GM12878 (cell line): ENCODE measurements around the gene PRMT5. TPM values are rescaled to one million over a fixed set of nuclear protein-coding genes. Genes with fewer than 3 reads are reported as not detected.

Experiments
- ATAC-seq: fragments of 200-7000 bp; cut with Tn5 transposase; 3 replicates; pipeline ENCODE4 v1.9.1; 2020; ENCODE audit warnings: mild to moderate bottlenecking, moderate library complexity
- BruUV-seq: library from RNA; stranded (reverse); fragments of 400-500 nt; replicated peaks from 2 replicates; lab custom pipeline; 2021; lab: Mats Ljungman, UMichigan
- CTCF ChIA-PET: fragments of 300-600 bp; sonication (Branson Sonifier 250); formaldehyde crosslinking; extraction: SDS; loops from one replicate; lab custom pipeline; 2021; ENCODE audit warnings: inconsistent platforms; lab: Yijun Ruan, JAX
- POLR2A ChIA-PET: fragments of 350-600 bp; formaldehyde crosslinking; extraction: SDS; loops from one replicate; lab custom pipeline; 2021; ENCODE audit warnings: inconsistent platforms; lab: Charles Lee
- RAD21 ChIA-PET: fragments of 300-600 bp; sonication (Branson Sonifier 250); formaldehyde crosslinking; loops from one replicate; lab custom pipeline; 2023; ENCODE audit warnings: antibody characterized with exemption; ENCODE audit not compliant: unreplicated experiment; lab: Charles Lee
- SMC1A ChIA-PET: fragments of 300-600 bp; sonication (Branson Sonifier 250); formaldehyde crosslinking; loops from one replicate; lab custom pipeline; 2023; ENCODE audit not compliant: unreplicated experiment, uncharacterized antibody; lab: Charles Lee
- DNase-seq: peaks from one replicate; pipeline ENCODE4 v3.0.0-alpha.2; 2011; ENCODE audit warnings: low read depth, low spot score
- FAIRE-seq: peaks from 3 replicates; lab custom pipeline; 2011; peaks lifted over from hg19 to GRCh38; lab: Jason Lieb, UNC
- H2AFZ ChIP-seq: 2 replicates; pipeline ENCODE4 v1.6.0; 2011; ENCODE audit warnings: low read depth, low read length, control low read depth; ENCODE audit not compliant: control insufficient read depth
- H3K27ac ChIP-seq: 2 replicates; pipeline ENCODE4 v1.5.1; 2011; ENCODE audit warnings: control low read depth; ENCODE audit not compliant: control insufficient read depth, insufficient read depth
- H3K27me3 ChIP-seq, 2 experiments: replicated peaks in 1 of 2; 2 replicates each; pipeline versions ENCODE4 v1.6.0 to v1.6.1; 2011; ENCODE audit warnings: low read length in 1 of 2; ENCODE audit not compliant: control insufficient read depth in 2 of 2, insufficient read depth in 2 of 2
- H3K36me3 ChIP-seq, 2 experiments: 2 replicates each; pipeline ENCODE4 v1.5.1; 2011; ENCODE audit warnings: low read length in 1 of 2; ENCODE audit not compliant: control insufficient read depth in 2 of 2, insufficient read depth in 2 of 2
- H3K4me1 ChIP-seq: 2 replicates; pipeline ENCODE4 v1.6.1; 2011; ENCODE audit warnings: mild to moderate bottlenecking, low read length, moderate library complexity, mixed read lengths; ENCODE audit not compliant: control insufficient read depth, insufficient read depth
- H3K4me2 ChIP-seq: 2 replicates; pipeline ENCODE4 v1.6.0; 2011; ENCODE audit warnings: control low read depth; ENCODE audit not compliant: control insufficient read depth, insufficient read depth
- H3K4me3 ChIP-seq: fragments of 200-600 bp; sonication (generic); 2 replicates; pipeline ENCODE4 v1.5.1; 2016
- H3K79me2 ChIP-seq: 2 replicates; pipeline ENCODE4 v1.6.0; 2011; ENCODE audit warnings: low read length; ENCODE audit not compliant: control insufficient read depth, insufficient read depth
- H3K9ac ChIP-seq: 2 replicates; pipeline ENCODE4 v1.8.0; 2011; ENCODE audit warnings: low read length, control low read depth, mixed read lengths; ENCODE audit not compliant: control insufficient read depth, insufficient read depth
- H3K9me3 ChIP-seq: replicated peaks from 3 replicates; pipeline ENCODE4 v1.5.1; 2011; ENCODE audit warnings: mild to moderate bottlenecking, low read length; ENCODE audit not compliant: control insufficient read depth, insufficient read depth
- H4K20me1 ChIP-seq: 2 replicates; pipeline ENCODE4 v1.6.0; 2011; ENCODE audit not compliant: control insufficient read depth, insufficient read depth
- CHD1 ChIP-seq: IDR thresholded peaks from 2 replicates; pipeline ENCODE4 v1.6.1; 2012; ENCODE audit warnings: low read depth, low read length, improper control_type of control experiment
- MYB ChIP-seq: fragments of 150-350 bp; IDR thresholded peaks from 2 replicates; pipeline ENCODE4 v1.6.1; 2014; ENCODE audit warnings: mild to moderate bottlenecking, low read depth, low read length, borderline replicate concordance
- SMAD1 ChIP-seq: fragments of 450-650 bp; IDR thresholded peaks from 2 replicates; pipeline ENCODE4 v1.6.1; 2018; ENCODE audit warnings: mild to moderate bottlenecking, low read depth; ENCODE audit not compliant: partially characterized antibody
- STAT1 ChIP-seq: fragments of 450-650 bp; conservative IDR thresholded peaks from 2 replicates; pipeline ENCODE4 v1.6.1; 2014; ENCODE audit warnings: antibody characterized with exemption, mild to moderate bottlenecking
- SUPT20H ChIP-seq: IDR thresholded peaks from 2 replicates; pipeline ENCODE4 v1.6.1; 2011; ENCODE audit warnings: low read depth, mild to moderate bottlenecking, low read length, moderate library complexity, borderline replicate concordance; ENCODE audit not compliant: control insufficient read depth
- WGBS: methylation state at CpG from one replicate; pipeline ENCODE4 v1.1.6; 2016; ENCODE audit warnings: low lambda C conversion rate; ENCODE audit not compliant: insufficient replicate concordance, insufficient coverage; ENCODE audit errors: missing lambda C conversion rate; 5-methylcytosine and 5-hydroxymethylcytosine counted together
- in situ Hi-C: fragments of 300-500 bp; cut with MboI; formaldehyde crosslinking; loops from 9 replicates; pipeline ENCODE4 v1.14.3; 2018; ENCODE audit warnings: mixed read lengths
- intact Hi-C: fragments of 100-400 bp; cut with micrococcal nuclease; formaldehyde crosslinking; loops from one replicate; pipeline ENCODE4 v1.14.2; 2022; ENCODE audit not compliant: unreplicated experiment
- polyA plus RNA-seq, 11 experiments: library from polyadenylated mRNA; depleted of rRNA in 4 of 11; unstranded in 6 of 11; stranded (reverse) in 5 of 11; fragments of >200 nt; fragmentation: Nextera tagmentation in 4 of 11; fragmentation: Illumina TruSeq in 1 of 11; extraction: Ambion mirVana in 4 of 11; extraction: Trizol in 1 of 11; gene quantifications; 1 replicate in 1 of 11; 2 replicates in 10 of 11; pipeline versions ENCODE4 v1.2.1 to v1.2.3, GENCODE V29; 2011 to 2016; ENCODE audit warnings: inconsistent platforms in 2 of 11, missing spikeins in 2 of 11, low read depth in 1 of 11
- total RNA-seq, 4 experiments: library from RNA; depleted of rRNA in 3 of 4; stranded (reverse); fragments of >200 nt in 3 of 4; fragmentation: Illumina TruSeq in 1 of 4; extraction: Trizol in 1 of 4; gene quantifications; 2 replicates each; pipeline versions ENCODE4 v1.2.1 to v1.2.3, GENCODE V29; 2013 to 2021

The PRMT5 gene
- total and polyA plus RNA-seq, 10 of the 15 experiments (the other 5 are each of a cell fraction or from before 2014, with no cell fraction given) = 54.3 to 221 (median 111) TPM

DNA sequence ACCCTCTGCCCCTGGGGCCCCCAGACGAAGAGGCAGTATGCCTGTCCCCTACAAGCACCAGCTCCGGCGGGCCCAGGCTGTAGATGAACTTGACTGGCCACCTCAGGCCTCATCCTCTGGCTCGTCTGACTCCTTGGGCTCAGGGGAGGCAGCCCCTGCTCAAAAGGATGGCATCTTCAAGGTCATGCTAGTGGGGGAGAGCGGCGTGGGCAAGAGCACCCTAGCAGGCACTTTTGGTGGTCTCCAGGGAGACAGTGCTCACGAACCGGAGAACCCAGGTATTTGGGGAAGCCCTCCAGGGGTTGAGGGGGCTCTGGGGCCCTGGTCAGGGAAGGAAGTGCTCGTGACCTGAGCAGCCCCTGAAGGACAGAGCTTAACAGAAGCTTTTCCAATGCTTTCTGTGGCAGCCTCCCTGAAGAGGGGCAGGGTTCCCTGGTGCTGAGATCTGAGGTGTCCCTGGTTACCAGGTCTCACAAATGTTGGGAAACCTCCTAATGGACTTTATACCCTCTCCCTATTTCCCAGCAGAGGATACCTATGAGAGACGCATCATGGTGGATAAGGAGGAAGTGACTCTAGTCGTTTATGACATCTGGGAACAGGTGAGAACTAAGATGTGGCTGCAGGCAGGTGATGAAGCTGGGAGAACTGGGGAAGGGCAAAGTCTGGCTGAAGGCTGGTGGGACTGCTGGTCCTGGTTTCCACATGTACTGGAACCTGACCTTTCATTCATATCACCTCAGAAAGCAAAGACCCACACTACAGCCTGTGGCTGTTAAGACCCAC is 44.2 kb downstream of the PRMT5 start:
- ChIA-PET RAD21 (interaction anchor here (0.6 to 4.1 kb wide), 3 partner anchors 13 to 295 kb away, joined by 3 to 43 read pairs (median 16); partner anchors contain the start of gene LRP10), SMC1A (interaction anchor here (0.9 to 9.5 kb wide), 7 partner anchors 13 to 62 kb away, joined by 3 to 110 read pairs (median 3); partner anchors contain the start of genes LRP10 and PRMT5), CTCF (interaction anchor here (0.7 to 10.8 kb wide), 11 partner anchors 11 to 88 kb away, joined by 3 to 174 read pairs (median 4); partner anchors contain the start of genes LRP10 and PRMT5), POLR2A (interaction anchor here (1.3 to 6.0 kb wide), 4 partner anchors 13 to 33 kb away, joined by 4 to 51 read pairs (median 25); partner anchors contain the start of genes LRP10 and RBM23)
- no peak overlapping the region for H2AFZ ChIP-seq
- H3K4me3 ChIP-seq = no peak overlapping the region
- H3K79me2 ChIP-seq = peaks cover 5% of the 10 kb centered on the region
- peaks cover 28% of the 10 kb centered on the region for H3K4me1 ChIP-seq
- H3K9me3 ChIP-seq = no peaks in the 10 kb centered on the region
- no TSS peak for BruUV-seq
- no peak overlapping the region for H3K27ac ChIP-seq
- H4K20me1 ChIP-seq = no peaks in the 10 kb centered on the region
- ATAC-seq (no peak), DNase-seq (no peak), FAIRE-seq (no peak)
- TF ChIP-seq STAT1 (no peak), SMAD1 (no peak), SUPT20H (no peak), CHD1 (no peak), MYB (no peak)
- H3K4me2 ChIP-seq = no peak overlapping the region
- in situ Hi-C loops = no loop called here
- intact Hi-C loops = no loop called here
- no peaks in the 10 kb centered on the region for H3K27me3 ChIP-seq
- no peak overlapping the region for H3K9ac ChIP-seq
- WGBS = 76% methylated on average over 11 of the region's 11 CpGs
- no peaks in the 10 kb centered on the region for H3K36me3 ChIP-seq
